A549 (cell line): Measurements from ENCODE around the gene MSI2. TPM values are rescaled to one million over a fixed set of nuclear protein-coding genes. Genes with fewer than 3 reads are reported as not detected.

Experiments used
- ATAC-seq, 2 experiments: fragments of 200-7000 bp in 1 of 2; fragments of >200 bp in 1 of 2; cut with Nextera tagmentation in 1 of 2; cut with Tn5 transposase in 1 of 2; 3 replicates each; pipeline versions ENCODE4 v1.8.0 to v1.9.1; 2018 to 2020; ENCODE audit warnings: mild to moderate bottlenecking in 1 of 2, moderate library complexity in 1 of 2
- CTCF ChIA-PET: fragments of 300-600 bp; sonication (Branson Sonifier 250); formaldehyde crosslinking; extraction: SDS; loops from one replicate; lab custom pipeline; 2021; ENCODE audit warnings: antibody characterized with exemption, inconsistent platforms; lab: Yijun Ruan, JAX
- POLR2A ChIA-PET: fragments of 350-600 bp; formaldehyde crosslinking; extraction: SDS; loops from one replicate; lab custom pipeline; 2021; ENCODE audit warnings: antibody characterized with exemption, inconsistent platforms; lab: Yijun Ruan, JAX
- DNase-seq, 2 experiments: peaks; one replicate each; pipeline versions ENCODE4 v3.0.0 to v3.0.0-alpha.2; 2011 to 2016; ENCODE audit warnings: low read depth in 1 of 2, low spot score in 1 of 2
- FAIRE-seq: peaks from 2 replicates; lab custom pipeline; 2011; peaks lifted over from hg19 to GRCh38; lab: Jason Lieb, UNC
- H3K27ac ChIP-seq, 2 experiments: fragments of >200 bp; sonication (Bioruptor Twin); formaldehyde crosslinking; 3 replicates each; pipeline ENCODE4 v1.5.1; 2016 to 2017
- H3K4me1 ChIP-seq: fragments of >200 bp; sonication (Bioruptor Twin); formaldehyde crosslinking; 3 replicates; pipeline ENCODE4 v1.6.1; 2016
- H3K4me2 ChIP-seq: fragments of >200 bp; sonication (Bioruptor Twin); formaldehyde crosslinking; 3 replicates; pipeline ENCODE4 v1.6.1; 2016
- H3K4me3 ChIP-seq: fragments of >200 bp; sonication (Bioruptor Twin); formaldehyde crosslinking; 3 replicates; pipeline ENCODE4 v1.5.1; 2016
- H3K9me3 ChIP-seq: fragments of >200 bp; sonication (Bioruptor Twin); formaldehyde crosslinking; 3 replicates; pipeline ENCODE4 v1.6.1; 2016
- BCL3 ChIP-seq: fragments of >200 bp; sonication (Bioruptor Twin); formaldehyde crosslinking; IDR thresholded peaks from 3 replicates; pipeline ENCODE4 v1.6.1; 2016
- BHLHE40 ChIP-seq: IDR thresholded peaks from 2 replicates; pipeline ENCODE4 v1.6.1; 2012; ENCODE audit warnings: low read depth, low read length, inconsistent platforms
- CBX2 ChIP-seq: fragments of 200-600 bp; sonication (generic); IDR thresholded peaks from 2 replicates; pipeline ENCODE4 v1.6.1; 2016; ENCODE audit warnings: low read depth, mild to moderate bottlenecking, borderline replicate concordance
- CEBPB ChIP-seq, 2 experiments: fragments of >200 bp in 1 of 2; sonication (Bioruptor Twin) in 1 of 2; formaldehyde crosslinking in 1 of 2; IDR thresholded peaks; 2 replicates each; pipeline ENCODE4 v1.6.1; 2012 to 2016
- EP300 ChIP-seq, 2 experiments: fragments of >200 bp; sonication (Bioruptor Twin); formaldehyde crosslinking; IDR thresholded peaks; 2 replicates in 1 of 2; 3 replicates in 1 of 2; pipeline ENCODE4 v1.6.1; 2016 to 2017
- FOSB ChIP-seq: fragments of 250-450 bp; sonication (Bioruptor Pico); IDR thresholded peaks from 2 replicates; pipeline ENCODE4 v1.5.0; 2020; ENCODE audit warnings: mild to moderate bottlenecking, moderate library complexity
- FOSL2 ChIP-seq, 2 experiments: fragments of 450-650 bp in 1 of 2; fragments of >200 bp in 1 of 2; sonication (Bioruptor Twin) in 1 of 2; formaldehyde crosslinking; IDR thresholded peaks; 2 replicates each; pipeline versions ENCODE4 v1.5.0 to v1.6.1; 2016 to 2020; ENCODE audit warnings: mild to moderate bottlenecking in 1 of 2, moderate library complexity in 1 of 2
- GATA3 ChIP-seq: IDR thresholded peaks from 2 replicates; pipeline ENCODE4 v1.6.1; 2012; ENCODE audit warnings: borderline replicate concordance
- HMGXB4 ChIP-seq: fragments of 250-450 bp; sonication (Bioruptor Pico); IDR thresholded peaks from 2 replicates; pipeline ENCODE4 v1.5.0; 2021; ENCODE audit warnings: mild to moderate bottlenecking, moderate library complexity, borderline replicate concordance
- JUN ChIP-seq, 2 experiments: fragments of >200 bp; sonication (Bioruptor Twin); formaldehyde crosslinking; IDR thresholded peaks; 2 replicates in 1 of 2; 3 replicates in 1 of 2; pipeline ENCODE4 v1.6.1; 2016 to 2017
- KDM1A ChIP-seq: fragments of 200-600 bp; sonication (generic); IDR thresholded peaks from 2 replicates; pipeline ENCODE4 v1.6.1; 2016; ENCODE audit warnings: low read depth, mild to moderate bottlenecking
- MAFK ChIP-seq: fragments of 450-650 bp; IDR thresholded peaks from 2 replicates; pipeline ENCODE4 v1.6.1; 2014; ENCODE audit not compliant: partially characterized antibody
- MYC ChIP-seq: IDR thresholded peaks from 2 replicates; pipeline ENCODE4 v1.6.1; 2012; ENCODE audit warnings: mild to moderate bottlenecking, inconsistent platforms, low read length, improper control_type of control experiment, borderline replicate concordance
- NPAS2 ChIP-seq: fragments of 250-450 bp; sonication (Bioruptor Pico); IDR thresholded peaks from 2 replicates; pipeline ENCODE4 v1.8.0; 2022; ENCODE audit warnings: mild to moderate bottlenecking, moderate library complexity, borderline replicate concordance
- NR3C1 ChIP-seq: fragments of >200 bp; sonication (Bioruptor Twin); formaldehyde crosslinking; IDR thresholded peaks from 3 replicates; pipeline ENCODE4 v1.6.1; 2017
- PHF8 ChIP-seq: fragments of 200-600 bp; sonication (generic); IDR thresholded peaks from 2 replicates; pipeline ENCODE4 v1.6.1; 2016; ENCODE audit warnings: low read depth, mild to moderate bottlenecking, antibody characterized with exemption, moderate library complexity, borderline replicate concordance
- POLR2AphosphoS2 ChIP-seq: conservative IDR thresholded peaks from 2 replicates; pipeline ENCODE4 v1.6.1; 2012; ENCODE audit warnings: low read length, improper control_type of control experiment, inconsistent platforms
- RAD21 ChIP-seq, 2 experiments: fragments of >200 bp in 1 of 2; sonication (Bioruptor Twin) in 1 of 2; formaldehyde crosslinking in 1 of 2; IDR thresholded peaks in 1 of 2; conservative IDR thresholded peaks in 1 of 2; 2 replicates in 1 of 2; 3 replicates in 1 of 2; pipeline ENCODE4 v1.6.1; 2012 to 2018; ENCODE audit warnings: inconsistent platforms in 1 of 2
- SMC3 ChIP-seq: fragments of >200 bp; sonication (Bioruptor Twin); formaldehyde crosslinking; IDR thresholded peaks from 3 replicates; pipeline ENCODE4 v1.6.1; 2018; ENCODE audit warnings: inconsistent platforms
- TFCP2L1 ChIP-seq: fragments of 250-450 bp; sonication (Bioruptor Pico); IDR thresholded peaks from 2 replicates; pipeline ENCODE4 v1.5.0; 2021; ENCODE audit warnings: mild to moderate bottlenecking
- ZNF302 ChIP-seq: fragments of 250-450 bp; sonication (Bioruptor Pico); IDR thresholded peaks from 2 replicates; pipeline ENCODE4 v1.9.0; 2021; ENCODE audit warnings: inconsistent platforms, mild to moderate bottlenecking, moderate library complexity
- WGBS: methylation state at CpG from one replicate; pipeline ENCODE4 v1.1.6; 2017; ENCODE audit errors: missing lambda C conversion rate; 5-methylcytosine and 5-hydroxymethylcytosine counted together
- polyA plus RNA-seq, 4 experiments: library from polyadenylated mRNA; depleted of rRNA in 3 of 4; stranded (reverse); fragments of >200 nt; fragmentation: RNase III in 1 of 4; extraction: RNeasy Plus Mini Kit Qiagen cat#74134 plus additional on column Dnase treatment in 1 of 4; gene quantifications; 2 replicates in 3 of 4; 3 replicates in 1 of 4; pipeline ENCODE4 v1.2.3, GENCODE V29; 2011 to 2017
- TF ChIP-seq, protein P1 (sequence below): fragments of >200 bp; sonication (Bioruptor Twin); formaldehyde crosslinking; IDR thresholded peaks from 2 replicates; pipeline ENCODE4 v1.6.1; 2016

MSI2 gene
- polyA plus RNA-seq, 2 of the 4 experiments (the other 2 are of a cell fraction): 43.6 to 44.4 TPM

GRCh38 chr17:57375040-57375769 is 118.9 kb downstream of the MSI2 start:
- Histone ChIP-seq H3K9me3 (peaks cover 24% of the 10 kb centered on the region), H3K27ac (peak overlapping the region; percentile 70 to 89), H3K4me1 (peaks cover 76% of the 10 kb centered on the region), H3K4me3 (no peak overlapping the region), H3K4me2 (peak overlapping the region; percentile 2; the same call in 1 of the 3 replicates)
- no peak for DNase-seq
- WGBS: 94% methylated on average over 11 of the region's 11 CpGs
- CTCF ChIA-PET: interaction anchor here (0.6 to 3.3 kb wide), 2 partner anchors 132 to 237 kb away, joined by 4 to 16 read pairs; no protein-coding TSS in a partner anchor
- POLR2A ChIA-PET: no interaction called here
- TF ChIP-seq MAFK: peak; percentile 78
- TF ChIP-seq NR3C1: no peak
- no peak for ATAC-seq
- FAIRE-seq: no peak

GRCh38 chr17:57375770-57376225 is 119.5 kb downstream of the MSI2 start:
- Histone ChIP-seq H3K27ac (peak overlapping the region; percentile 70 to 89), H3K4me3 (no peak overlapping the region), H3K4me1 (peaks cover 71% of the 10 kb centered on the region), H3K9me3 (peaks cover 24% of the 10 kb centered on the region), H3K4me2 (peak overlapping the region; percentile 2)
- CTCF ChIA-PET: interaction anchor here (3.3 kb wide), 1 partner anchor 132 kb away, joined by 16 read pairs; no protein-coding TSS in a partner anchor
- no peak for DNase-seq
- no peak for ATAC-seq
- WGBS: 86% methylated on average over 12 of the region's 12 CpGs
- POLR2A ChIA-PET: no interaction called here
- TF ChIP-seq POLR2AphosphoS2: no peak
- no peak for TF ChIP-seq ZNF302 (CRISPR knock-in tag)
- no peak for TF ChIP-seq BCL3
- no peak for TF ChIP-seq FOSL2 (IDR thresholded peaks at IDR 0.05)
- no peak for TF ChIP-seq FOSL2 (CRISPR knock-in tag; IDR thresholded peaks at IDR 0.05)
- no peak for TF ChIP-seq NPAS2
- TF ChIP-seq CEBPB (IDR thresholded peaks at IDR 0.05): no peak
- no peak for TF ChIP-seq HMGXB4 (CRISPR knock-in tag)
- no peak for TF ChIP-seq JUN (IDR thresholded peaks at IDR 0.05)
- no peak for TF ChIP-seq TFCP2L1 (CRISPR knock-in tag)
- TF ChIP-seq KDM1A: no peak
- TF ChIP-seq SMC3: no peak
- no peak for TF ChIP-seq CBX2
- no peak for TF ChIP-seq PHF8
- no peak for FAIRE-seq

GRCh38 chr17:57377094-57377493 is 120.8 kb downstream of the MSI2 start:
- Histone ChIP-seq H3K4me3 (no peak overlapping the region), H3K4me1 (peaks cover 59% of the 10 kb centered on the region), H3K9me3 (peaks cover 24% of the 10 kb centered on the region), H3K4me2 (peak overlapping the region; percentile 50), H3K27ac (peak overlapping the region; percentile 70 to 89)
- ChIA-PET POLR2A (no interaction called here), CTCF (interaction anchor here (4.1 kb wide), 1 partner anchor 134 kb away, joined by 16 read pairs; no protein-coding TSS in a partner anchor)
- peak; percentile 66 to 82 for ATAC-seq
- no peak for FAIRE-seq
- peak; percentile 59 to 70 for DNase-seq
- peak; percentile 56 to 63; a peak in 3 of 5 replicates for TF ChIP-seq JUN (IDR thresholded peaks at IDR 0.05)
- TF ChIP-seq MYC: no peak
- TF ChIP-seq CEBPB (IDR thresholded peaks at IDR 0.05): peak; percentile 97 to 99
- peak; percentile 77; the same call in 2 of the 3 replicates for TF ChIP-seq BCL3
- peak; percentile 13; the same call in 1 of the 2 replicates for TF ChIP-seq GATA3
- peak; percentile 43; the same call in 1 of the 3 replicates for TF ChIP-seq SMC3
- TF ChIP-seq BHLHE40: no peak
- TF ChIP-seq, protein P1, sequence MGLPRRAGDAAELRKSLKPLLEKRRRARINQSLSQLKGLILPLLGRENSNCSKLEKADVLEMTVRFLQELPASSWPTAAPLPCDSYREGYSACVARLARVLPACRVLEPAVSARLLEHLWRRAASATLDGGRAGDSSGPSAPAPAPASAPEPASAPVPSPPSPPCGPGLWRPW: peak; percentile 92
- TF ChIP-seq RAD21 (conservative IDR thresholded peaks at IDR 0.05 in 1 of 2, IDR thresholded peaks at IDR 0.05 in 1 of 2): peak in 1 of 2 experiments; percentile 40; a peak in 1 of 5 replicates
- TF ChIP-seq FOSB (CRISPR knock-in tag): no peak
- peak; percentile 56 to 58; a peak in 2 of 5 replicates for TF ChIP-seq EP300 (IDR thresholded peaks at IDR 0.05)
- WGBS: 54% methylated on average over 7 of the region's 7 CpGs
